H9 (cell line): ENCODE measurements around the gene NFASC. TPM values are rescaled to one million over a fixed set of nuclear protein-coding genes. Genes with fewer than 3 reads are reported as not detected.

Source experiments
- DNase-seq: peaks from one replicate; pipeline ENCODE4 v3.0.0-alpha.2; 2017
- H2AFZ ChIP-seq: one replicate; pipeline ENCODE4 v1.6.1; 2013; ENCODE audit warnings: mild to moderate bottlenecking, low read length, control low read depth, moderate library complexity
- H2AK5ac ChIP-seq: 2 replicates; pipeline ENCODE4 v1.6.1; 2013; ENCODE audit warnings: low read length, control low read depth, mixed read lengths; ENCODE audit not compliant: insufficient read length
- H2BK120ac ChIP-seq: one replicate; pipeline ENCODE4 v1.6.1; 2013; ENCODE audit warnings: low read depth, mild to moderate bottlenecking, low read length, control low read depth, inconsistent platforms; ENCODE audit not compliant: poor library complexity, severe bottlenecking
- H2BK12ac ChIP-seq: 2 replicates; pipeline ENCODE4 v1.6.1; 2013; ENCODE audit warnings: low read length, control low read depth, mixed read lengths, low read depth; ENCODE audit not compliant: insufficient read length
- H2BK15ac ChIP-seq: 2 replicates; pipeline ENCODE4 v1.6.1; 2013; ENCODE audit warnings: low read depth, low read length, control low read depth
- H2BK20ac ChIP-seq: one replicate; pipeline ENCODE4 v1.6.1; 2013; ENCODE audit warnings: low read depth, mild to moderate bottlenecking, low read length, control low read depth, inconsistent platforms; ENCODE audit not compliant: poor library complexity, severe bottlenecking
- H2BK5ac ChIP-seq: 2 replicates; pipeline ENCODE4 v1.6.1; 2013; ENCODE audit warnings: low read length, control low read depth, mixed read lengths; ENCODE audit not compliant: insufficient read length
- H3K14ac ChIP-seq: 2 replicates; pipeline ENCODE4 v1.6.1; 2013; ENCODE audit warnings: low read length, control low read depth; ENCODE audit not compliant: insufficient read depth
- H3K18ac ChIP-seq: 2 replicates; pipeline ENCODE4 v1.6.1; 2013; ENCODE audit warnings: low read depth, mild to moderate bottlenecking, mixed read lengths, low read length, control low read depth; ENCODE audit not compliant: insufficient read length
- H3K23ac ChIP-seq: 2 replicates; pipeline ENCODE4 v1.6.1; 2013; ENCODE audit warnings: low read length, control low read depth, mixed read lengths, low read depth; ENCODE audit not compliant: insufficient read length
- H3K23me2 ChIP-seq: 2 replicates; pipeline ENCODE4 v1.6.1; 2013; ENCODE audit warnings: low read depth, mild to moderate bottlenecking, mixed read lengths, low read length, control low read depth; ENCODE audit not compliant: insufficient read length, poor library complexity, severe bottlenecking
- H3K27ac ChIP-seq: 2 replicates; pipeline ENCODE4 v1.5.1; 2013; ENCODE audit warnings: low read length, control low read depth, mixed read lengths, low read depth; ENCODE audit not compliant: insufficient read length
- H3K27me3 ChIP-seq: 2 replicates; pipeline ENCODE4 v1.6.1; 2013; ENCODE audit warnings: low read length, control low read depth, inconsistent platforms; ENCODE audit not compliant: insufficient read depth
- H3K4ac ChIP-seq: 2 replicates; pipeline ENCODE4 v1.6.1; 2013; ENCODE audit warnings: low read depth, mild to moderate bottlenecking, control low read depth, inconsistent platforms, low read length, moderate library complexity
- H3K4me1 ChIP-seq: 2 replicates; pipeline ENCODE4 v1.6.1; 2013; ENCODE audit warnings: low read length, control low read depth, inconsistent platforms; ENCODE audit not compliant: insufficient read depth
- H3K4me2 ChIP-seq: 2 replicates; pipeline ENCODE4 v1.6.1; 2013; ENCODE audit warnings: low read length, control low read depth, mixed read lengths; ENCODE audit not compliant: insufficient read length, insufficient read depth
- H3K56ac ChIP-seq: 2 replicates; pipeline ENCODE4 v1.6.1; 2013; ENCODE audit warnings: low read depth, mild to moderate bottlenecking, mixed read lengths, low read length, control low read depth; ENCODE audit not compliant: insufficient read length
- H3K79me1 ChIP-seq: 2 replicates; pipeline ENCODE4 v1.6.1; 2013; ENCODE audit warnings: low read depth, mild to moderate bottlenecking, moderate library complexity, low read length, control low read depth, inconsistent platforms; ENCODE audit not compliant: insufficient read depth, poor library complexity, severe bottlenecking
- H3K79me2 ChIP-seq: 2 replicates; pipeline ENCODE4 v1.6.1; 2013; ENCODE audit warnings: low read length, control low read depth, inconsistent platforms; ENCODE audit not compliant: insufficient read depth
- H3K9ac ChIP-seq: 2 replicates; pipeline ENCODE4 v1.6.1; 2013; ENCODE audit warnings: low read length, control low read depth, mixed read lengths; ENCODE audit not compliant: insufficient read length; ENCODE audit errors: extremely low read depth
- H3K9me3 ChIP-seq: one replicate; pipeline ENCODE4 v1.6.1; 2013; ENCODE audit warnings: low read depth, low read length, inconsistent platforms; ENCODE audit not compliant: control insufficient read depth
- H3T11ph ChIP-seq: one replicate; pipeline ENCODE4 v1.6.1; 2013; ENCODE audit warnings: mild to moderate bottlenecking, low read length, control low read depth, inconsistent platforms
- H4K20me1 ChIP-seq: one replicate; pipeline ENCODE4 v1.6.1; 2013; ENCODE audit not compliant: control insufficient read depth, insufficient read length, insufficient read depth
- H4K5ac ChIP-seq: 2 replicates; pipeline ENCODE4 v1.6.1; 2013; ENCODE audit warnings: low read depth, mild to moderate bottlenecking, mixed read lengths, low read length, control low read depth; ENCODE audit not compliant: insufficient read length
- H4K8ac ChIP-seq: replicated peaks from 2 replicates; pipeline ENCODE4 v1.6.1; 2013; ENCODE audit warnings: low read length, control low read depth, mixed read lengths, low read depth; ENCODE audit not compliant: insufficient read length
- H4K91ac ChIP-seq: 2 replicates; pipeline ENCODE4 v1.6.1; 2013; ENCODE audit warnings: low read depth, mild to moderate bottlenecking, moderate library complexity, mixed read lengths, low read length, control low read depth; ENCODE audit not compliant: insufficient read length
- H3K27ac Mint-ChIP-seq, 3 experiments: 2 replicates in 2 of 3; 3 replicates in 1 of 3; pipeline ENCODE4 v1.8.0; 2020 to 2021; ENCODE audit warnings: mixed read lengths in 3 of 3, mild to moderate bottlenecking in 1 of 3, moderate library complexity in 1 of 3
- H3K27me3 Mint-ChIP-seq: 2 replicates; pipeline ENCODE4 v1.8.0; 2021; ENCODE audit warnings: low read depth, mild to moderate bottlenecking, moderate library complexity, mixed read lengths
- H3K36me3 Mint-ChIP-seq, 3 experiments: 2 replicates in 2 of 3; 3 replicates in 1 of 3; pipeline ENCODE4 v1.8.0; 2020 to 2021; ENCODE audit warnings: low read depth in 3 of 3, mixed read lengths in 3 of 3; ENCODE audit not compliant: insufficient read depth in 1 of 3
- H3K4me1 Mint-ChIP-seq, 2 experiments: 2 replicates each; pipeline ENCODE4 v1.8.0; 2020; ENCODE audit warnings: mixed read lengths in 2 of 2
- H3K4me3 Mint-ChIP-seq, 2 experiments: 2 replicates in 1 of 2; 3 replicates in 1 of 2; pipeline ENCODE4 v1.8.0; 2020 to 2021; ENCODE audit warnings: mild to moderate bottlenecking in 2 of 2, mixed read lengths in 2 of 2, moderate library complexity in 1 of 2
- H3K9me3 Mint-ChIP-seq, 2 experiments: 2 replicates in 1 of 2; 3 replicates in 1 of 2; pipeline ENCODE4 v1.8.0; 2020; ENCODE audit warnings: mild to moderate bottlenecking in 2 of 2, mixed read lengths in 2 of 2, moderate library complexity in 1 of 2
- CTCF ChIP-seq: fragments of 200-600 bp; sonication (generic); conservative IDR thresholded peaks from 3 replicates; pipeline ENCODE4 v1.8.0; 2021; ENCODE audit warnings: antibody characterized with exemption, mild to moderate bottlenecking
- WGBS: extraction: QIAGEN DNeasy Blood & Tissue Kit; methylation state at CpG from one replicate; pipeline ENCODE4 v1.1.7; 2013; ENCODE audit warnings: missing lambda C conversion rate, low lambda C conversion rate, mixed read lengths; ENCODE audit not compliant: insufficient read length; ENCODE audit errors: extremely low coverage; 5-methylcytosine and 5-hydroxymethylcytosine counted together
- total RNA-seq: library from RNA; stranded (reverse); gene quantifications from 2 replicates; pipeline ENCODE4 v1.2.1, GENCODE V29; 2021

The NFASC gene
- total RNA-seq, 1 experiment from 2014 or later: 5.0 TPM

- H2BK120ac ChIP-seq: no peak overlapping the region
- Mint-ChIP-seq H3K36me3 (no peaks in the 10 kb centered on the region), H3K9me3 (no peaks in the 10 kb centered on the region), H3K4me1 (peaks cover 4% of the 10 kb centered on the region in 2 experiments), H3K4me3 (no peak overlapping the region), H3K27ac (no peak overlapping the region), H3K27me3 (peaks cover 3% of the 10 kb centered on the region; the same call in 1 of the 2 replicates)
- no peak overlapping the region for H4K91ac ChIP-seq
- H3K23ac ChIP-seq: no peak overlapping the region
- no peak overlapping the region for H2BK20ac ChIP-seq
- no peaks in the 10 kb centered on the region for H4K20me1 ChIP-seq
- H2AFZ ChIP-seq: no peak overlapping the region
- no peak overlapping the region for H3K27ac ChIP-seq
- H3K18ac ChIP-seq: no peak overlapping the region
- no peaks in the 10 kb centered on the region for H3K79me2 ChIP-seq
- no peak overlapping the region for H2AK5ac ChIP-seq
- H3K56ac ChIP-seq: no peak overlapping the region
- H2BK12ac ChIP-seq: no peak overlapping the region
- H3K79me1 ChIP-seq: no peaks in the 10 kb centered on the region
- no peaks in the 10 kb centered on the region for H3K9me3 ChIP-seq
- no peak overlapping the region for H2BK5ac ChIP-seq
- TF ChIP-seq CTCF: no peak
- H4K8ac ChIP-seq: no peak overlapping the region
- H3K4ac ChIP-seq: no peak overlapping the region
- no peak overlapping the region for H3T11ph ChIP-seq
- no peak overlapping the region for H3K9ac ChIP-seq
- H3K4me1 ChIP-seq: no peaks in the 10 kb centered on the region
- no peaks in the 10 kb centered on the region for H3K23me2 ChIP-seq
- no peak overlapping the region for H4K5ac ChIP-seq
- no peak overlapping the region for H3K14ac ChIP-seq
- no peak overlapping the region for H3K4me2 ChIP-seq
- no peak for DNase-seq
- H3K27me3 ChIP-seq: no peaks in the 10 kb centered on the region
- H2BK15ac ChIP-seq: no peak overlapping the region
- WGBS: no CpG with 5 or more reads among the region's 14 CpGs
Observed at GRCh38 chr1:205061227-205061626, 190.6 kb downstream of the NFASC start.
